A172 (cell line): ENCODE data around the gene FLAD1. TPM values are rescaled to one million over a fixed set of nuclear protein-coding genes. Genes with fewer than 3 reads are reported as not detected.

Experiments
- DNase-seq: peaks from one replicate; pipeline ENCODE4 v3.0.0-alpha.2; 2015; ENCODE audit warnings: low spot score
- total RNA-seq: library from RNA; depleted of rRNA; stranded (reverse); fragments of >200 nt; shearing (Covaris generic); gene quantifications from 2 replicates; pipeline ENCODE4 v1.2.3, GENCODE V29; 2014; rRNA removed

The FLAD1 gene
- total RNA-seq, 1 experiment from 2014 or later = 65.9 TPM

DNA sequence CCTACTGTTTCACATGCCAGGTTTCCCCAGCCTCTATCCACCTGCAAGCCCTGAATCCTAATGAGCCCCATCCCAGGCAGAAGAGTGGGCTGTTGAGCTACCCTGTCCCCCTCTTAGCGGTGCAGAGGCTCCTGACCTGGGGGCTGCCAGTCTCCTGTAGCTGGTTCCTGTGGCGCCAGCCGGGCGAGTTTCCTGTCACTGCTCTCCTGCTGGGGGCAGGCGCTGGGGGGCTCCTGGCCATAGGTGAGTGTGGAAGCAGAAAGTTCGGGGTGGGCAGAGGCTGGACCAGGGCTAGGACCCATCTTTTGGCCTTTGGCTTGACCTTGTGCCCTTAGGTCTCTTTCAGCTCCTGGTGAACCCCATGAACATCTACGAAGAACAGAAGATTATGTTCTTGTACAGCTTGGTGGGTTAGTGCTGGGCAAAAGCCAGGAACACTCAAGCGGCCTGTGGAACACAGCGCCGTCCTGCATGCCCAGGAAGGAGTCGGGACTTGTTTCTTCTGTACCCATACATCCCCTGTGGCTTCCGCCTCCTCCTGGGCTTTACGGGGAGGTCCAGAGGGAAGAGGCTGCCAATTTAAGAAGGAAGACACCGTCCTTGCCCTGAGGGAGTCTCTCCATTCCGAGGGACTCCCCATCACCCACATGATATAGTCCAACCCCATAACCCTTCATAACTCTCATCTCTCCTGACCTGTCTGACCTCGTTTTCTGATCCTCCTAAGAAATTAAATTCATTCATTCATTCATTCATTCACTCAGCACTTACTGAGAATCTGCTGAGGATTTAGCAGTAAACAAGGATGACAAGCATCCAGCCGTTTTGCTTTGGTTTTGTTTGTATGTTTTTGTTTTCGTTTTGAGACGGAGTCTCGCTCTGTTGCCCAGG is 51.4 kb downstream of the FLAD1 start:
- DNase-seq = no peak

DNA sequence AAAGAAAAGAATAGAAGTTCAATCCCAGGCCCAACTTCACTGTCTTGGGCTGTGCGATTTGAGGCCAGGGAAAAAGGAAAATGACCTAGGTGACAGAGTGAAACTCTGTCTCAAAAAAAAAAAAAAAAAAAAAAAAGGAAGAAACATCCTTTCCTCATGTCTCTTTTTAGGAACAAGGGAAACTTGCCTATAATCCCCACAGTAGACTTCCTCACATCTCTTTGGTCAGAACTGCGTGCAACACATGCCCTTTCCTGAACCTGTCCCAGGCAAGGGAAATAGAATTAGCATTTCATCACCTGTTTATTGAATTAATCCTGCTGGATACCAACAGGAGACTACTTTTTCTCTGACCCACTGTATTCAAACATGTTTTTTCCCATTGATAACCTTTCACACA is 52.8 kb downstream of the FLAD1 start:
- DNase-seq = no peak

DNA sequence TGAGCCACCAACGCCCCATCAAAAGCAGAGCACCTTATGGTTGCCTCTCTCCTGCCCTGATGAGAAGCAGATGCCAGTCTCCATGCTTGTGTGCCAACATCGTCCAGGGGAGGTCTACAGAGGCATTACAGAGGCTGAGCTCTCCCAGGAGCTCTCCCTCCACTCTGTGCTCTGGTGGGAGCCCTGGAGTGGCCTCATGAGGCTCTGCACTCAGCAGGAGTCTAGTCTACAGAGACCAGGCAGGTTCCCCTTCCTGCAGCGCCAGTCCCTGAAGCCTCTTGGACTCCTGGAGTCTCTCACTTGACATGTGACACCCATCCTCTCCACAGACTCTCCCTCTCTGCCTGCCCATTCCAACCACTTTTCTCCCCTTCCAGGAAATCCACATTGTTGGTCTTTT is 53.9 kb downstream of the FLAD1 start:
- DNase-seq = no peak

DNA sequence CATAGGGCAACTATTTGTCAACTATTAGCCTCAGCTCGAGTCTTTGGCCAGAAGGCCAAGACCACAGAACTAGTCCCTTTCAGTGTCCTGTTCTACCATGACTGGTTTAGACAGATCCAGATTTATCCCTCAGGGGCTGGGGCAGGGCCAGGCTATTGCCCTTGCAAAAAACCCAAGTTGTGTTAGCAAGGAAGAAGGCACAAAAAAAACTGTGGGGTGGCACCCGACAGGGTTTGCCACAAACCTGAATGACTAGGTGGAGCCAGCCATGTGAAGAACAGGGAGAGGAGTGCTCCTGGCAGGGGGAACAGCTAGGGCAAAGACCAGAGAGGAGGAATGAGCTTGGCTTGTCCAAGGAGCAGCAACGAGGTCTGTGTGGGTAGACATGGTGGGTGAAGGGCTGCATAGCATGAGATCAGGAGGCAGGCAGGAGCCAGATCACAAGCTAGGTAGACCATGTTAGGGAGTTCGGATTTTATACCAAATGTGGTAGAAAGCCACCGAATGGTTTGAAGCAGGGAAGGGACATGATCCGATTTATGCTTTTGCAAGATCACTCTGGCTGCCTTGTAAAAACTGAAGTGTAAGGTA is 54.8 kb downstream of the FLAD1 start:
- no peak for DNase-seq

DNA sequence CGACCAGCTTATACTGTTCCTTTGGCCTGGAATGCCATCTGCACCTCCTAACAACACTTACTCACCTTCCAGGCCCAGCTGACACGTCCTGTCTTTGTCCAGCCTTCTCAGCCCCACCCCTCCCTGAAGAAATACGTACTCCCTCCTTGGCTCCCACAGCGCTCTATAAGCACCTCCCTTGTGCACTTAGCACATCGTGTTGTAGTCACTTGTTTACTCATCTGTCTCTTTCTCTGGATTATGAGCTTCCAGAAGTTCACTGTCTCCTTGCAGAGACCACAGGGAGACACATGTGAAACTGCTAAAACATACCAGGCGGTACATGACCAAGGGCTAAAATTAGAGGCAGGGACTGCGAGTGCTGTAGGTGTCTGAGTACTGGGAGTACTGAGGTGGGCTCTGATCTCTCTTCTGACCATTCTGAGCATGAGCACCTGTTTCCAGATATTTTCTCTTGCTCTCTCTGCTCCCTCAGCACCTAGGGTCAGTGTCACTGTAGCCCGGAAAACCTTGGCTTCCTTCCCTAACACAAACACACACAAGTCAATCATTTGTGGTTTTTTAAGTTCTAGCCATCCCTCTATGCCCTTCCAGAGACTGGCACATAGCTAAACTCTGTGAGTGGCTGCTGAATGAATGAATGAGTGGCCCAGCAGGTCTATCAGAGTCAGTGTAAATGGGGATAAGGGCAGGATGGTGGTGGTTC is 55.6 kb downstream of the FLAD1 start:
- DNase-seq = peak; percentile 73

DNA sequence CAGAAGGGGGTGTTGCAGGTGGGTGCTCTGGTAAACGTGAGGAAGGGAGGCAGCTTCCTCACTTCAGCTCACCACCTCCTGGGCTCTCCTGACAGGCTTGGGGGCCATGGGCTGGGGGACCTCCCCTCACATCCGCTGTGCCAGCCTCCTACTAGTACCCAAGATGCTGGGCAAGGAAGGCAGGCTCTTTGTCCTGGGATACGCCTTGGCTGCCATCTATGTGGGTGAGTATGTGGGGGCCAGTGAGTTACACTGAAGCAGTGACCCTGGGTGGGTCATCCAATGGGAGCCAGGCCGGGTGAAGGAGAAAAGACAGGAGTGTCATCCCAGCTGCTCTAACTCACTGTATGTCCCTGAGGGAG is 56.1 kb downstream of the FLAD1 start:
- no peak for DNase-seq

DNA sequence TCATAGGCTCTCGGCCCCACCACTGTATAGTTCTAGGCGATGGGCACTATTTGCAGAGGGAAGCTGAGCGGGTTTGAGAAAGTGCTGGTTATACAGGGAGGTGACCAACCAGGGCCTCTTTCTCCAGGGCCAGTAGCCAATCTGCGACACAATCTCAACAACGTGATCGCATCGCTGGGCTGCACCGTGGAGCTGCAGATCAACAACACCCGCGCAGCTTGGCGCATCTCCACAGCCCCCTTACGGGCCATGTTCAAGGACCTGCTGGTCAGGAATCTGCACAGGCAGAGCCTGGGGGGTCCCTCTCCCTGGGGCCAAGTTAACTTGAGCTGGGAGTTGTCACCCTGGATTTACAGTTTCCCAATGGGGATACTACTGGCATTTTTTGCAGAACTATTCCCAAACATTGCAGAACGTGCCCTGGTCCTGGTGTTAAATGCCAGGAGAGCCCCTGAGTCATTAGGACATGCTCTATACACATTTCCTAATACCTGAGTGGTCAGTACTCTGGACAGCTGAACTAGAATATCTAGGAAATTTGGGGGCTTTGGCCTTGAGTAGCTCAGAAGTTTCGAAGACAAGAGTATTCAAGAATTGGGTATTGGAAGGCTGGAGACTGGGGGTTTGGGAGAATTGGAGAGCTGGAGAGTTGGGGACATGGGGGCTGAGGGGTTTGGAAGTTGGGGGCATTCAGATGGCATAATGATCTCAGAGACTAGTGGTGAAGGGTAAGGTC is 57.4 kb downstream of the FLAD1 start:
- DNase-seq = no peak

Other genes starting within 250 kb of the FLAD1 start
- gene KCNN3, start 113.1 kb upstream of the FLAD1 start, total RNA-seq = 0.10 and 0.36 TPM in 2 replicates
- gene PMVK, start 46.6 kb upstream of the FLAD1 start, total RNA-seq = 13.9 and 14.3 TPM in 2 replicates
- gene PBXIP1, start 27.2 kb upstream of the FLAD1 start, total RNA-seq = 51.0 and 89.4 TPM in 2 replicates
- 27.1 and 27.5 TPM in 2 replicates for gene PYGO2, start 21.6 kb upstream of the FLAD1 start, total RNA-seq
- gene SHC1, start 12.6 kb upstream of the FLAD1 start, total RNA-seq = 292 and 357 TPM in 2 replicates
- gene CKS1B, start 8.7 kb upstream of the FLAD1 start, total RNA-seq = 312 and 369 TPM in 2 replicates
- not detected in 2 replicates for gene LENEP, start 10.2 kb downstream of the FLAD1 start, total RNA-seq
- 27.3 and 29.5 TPM in 2 replicates for gene ZBTB7B, start 19.5 kb downstream of the FLAD1 start, total RNA-seq
- gene DCST2, start 50.4 kb downstream of the FLAD1 start, total RNA-seq = 0.90 TPM in 1 of 2 replicates, not detected in the other
- not detected in 2 replicates for gene DCST1, start 50.5 kb downstream of the FLAD1 start, total RNA-seq
- 144 and 154 TPM in 2 replicates for gene ADAM15, start 68.0 kb downstream of the FLAD1 start, total RNA-seq
- gene EFNA4, start 80.4 kb downstream of the FLAD1 start, total RNA-seq = 20.3 and 21.7 TPM in 2 replicates
- gene EFNA3, start 95.5 kb downstream of the FLAD1 start, total RNA-seq = 1.5 and 2.5 TPM in 2 replicates
- gene EFNA1, start 144.5 kb downstream of the FLAD1 start, total RNA-seq = 17.0 and 17.9 TPM in 2 replicates
- 30.4 and 39.8 TPM in 2 replicates for gene SLC50A1, start 152.5 kb downstream of the FLAD1 start, total RNA-seq
- 37.4 and 116 TPM in 2 replicates for gene DPM3, start 157.2 kb downstream of the FLAD1 start, total RNA-seq
- gene KRTCAP2, start 190.0 kb downstream of the FLAD1 start, total RNA-seq = 122 and 126 TPM in 2 replicates
- 1.1 and 3.4 TPM in 2 replicates for gene TRIM46, start 190.5 kb downstream of the FLAD1 start, total RNA-seq
- gene THBS3, start 224.6 kb downstream of the FLAD1 start, total RNA-seq = 11.3 and 24.6 TPM in 2 replicates
- 85.8 and 110 TPM in 2 replicates for gene MTX1, start 225.4 kb downstream of the FLAD1 start, total RNA-seq